ENCODE measurements around the gene ATP1A4.
A peak's percentile ranks its signal among the peaks of the same experiment; 100 is the strongest.

The ATP1A4 gene

GRCh38 chr1:160207771-160208556 is 56.6 kb downstream of the ATP1A4 start:
- no peak for DNase-seq

GRCh38 chr1:160208557-160209320 is 57.3 kb downstream of the ATP1A4 start:
- DNase-seq = no peak

GRCh38 chr1:160209321-160210046 is 58.1 kb downstream of the ATP1A4 start:
- no peak for DNase-seq

GRCh38 chr1:160210561-160210960 is 59.2 kb downstream of the ATP1A4 start:
- DNase-seq = no peak

- no peak for DNase-seq
Observed at GRCh38 chr1:160211046-160211790, 59.8 kb downstream of the ATP1A4 start.

GRCh38 chr1:160214481-160215140 is 63.2 kb downstream of the ATP1A4 start:
- no peak for DNase-seq

GRCh38 chr1:160216301-160216700 is 64.9 kb downstream of the ATP1A4 start:
- DNase-seq = no peak

- peak; percentile 20 for DNase-seq
Observed at GRCh38 chr1:160217481-160218051, 66.2 kb downstream of the ATP1A4 start.

- peak; percentile 81 for DNase-seq
Observed at GRCh38 chr1:160219062-160219929, 67.9 kb downstream of the ATP1A4 start.

- DNase-seq = no peak
Observed at GRCh38 chr1:160220301-160220700, 68.9 kb downstream of the ATP1A4 start.

GRCh38 chr1:160221089-160221488 is 69.7 kb downstream of the ATP1A4 start:
- no peak for DNase-seq

- DNase-seq = no peak
Observed at GRCh38 chr1:160222546-160222945, 71.1 kb downstream of the ATP1A4 start.

GRCh38 chr1:160224606-160225005 is 73.2 kb downstream of the ATP1A4 start:
- DNase-seq = no peak

GRCh38 chr1:160225345-160225744 is 73.9 kb downstream of the ATP1A4 start:
- no peak for DNase-seq

- no peak for DNase-seq
Observed at GRCh38 chr1:160226623-160227022, 75.2 kb downstream of the ATP1A4 start.

- no peak for DNase-seq
Observed at GRCh38 chr1:160227034-160227433, 75.6 kb downstream of the ATP1A4 start.

GRCh38 chr1:160227561-160227960 is 76.2 kb downstream of the ATP1A4 start:
- DNase-seq = no peak

- DNase-seq = no peak
Observed at GRCh38 chr1:160228431-160228830, 77.0 kb downstream of the ATP1A4 start.

- no peak for DNase-seq
Observed at GRCh38 chr1:160232911-160233310, 81.5 kb downstream of the ATP1A4 start.

All from NCI-H226 (cell line).